Measurements from ENCODE around the gene RELL2. TPM values are rescaled to one million over a fixed set of nuclear protein-coding genes. Genes with fewer than 3 reads are reported as not detected.

RELL2 gene
- total RNA-seq, 2 experiments from 2014 or later = 28.0 to 43.1 TPM

GRCh38 chr5:141632650-141633049, 4.1 kb upstream of the RELL2 start:
- Histone ChIP-seq H3K9me2 (ENCODE audit: insufficient read depth, low read length) (no peaks in the 10 kb centered on the region), H3K4me3 (ENCODE audit: low read depth, low read length, poor library complexity, severe bottlenecking) (no peak overlapping the region), H4K20me1 (ENCODE audit: insufficient read depth, low read length) (peaks cover 5% of the 10 kb centered on the region), H3K36me3 (ENCODE audit: insufficient read depth, low read length) (peaks cover 64% of the 10 kb centered on the region), H3K79me2 (ENCODE audit: insufficient read depth, low read depth, low read length) (peaks cover 43% of the 10 kb centered on the region), H3K4me2 (ENCODE audit: low read length) (no peak overlapping the region), H3K4me1 (ENCODE audit: insufficient read depth, low read length, poor library complexity, severe bottlenecking) (peaks cover 23% of the 10 kb centered on the region), H2AFZ (ENCODE audit: low read length) (no peak overlapping the region), H3K27ac (ENCODE audit: low read depth, low read length, poor library complexity, severe bottlenecking) (no peak overlapping the region), H3K9me3 (ENCODE audit: low read length) (no peaks in the 10 kb centered on the region)
- BruUV-seq (replicated peaks) = no TSS peak
- POLR2A ChIA-PET = interaction anchor here (0.6 to 8.6 kb wide), 5 partner anchors 10 to 936 kb away, joined by 3 to 101 read pairs (median 3); partner anchors contain the start of gene DIAPH1
- CTCF ChIA-PET (ENCODE audit: unreplicated experiment) = no interaction called here
- no peak for DNase-seq (ENCODE audit: low spot score)
- TF ChIP-seq EZH2phosphoT487 (IDR thresholded peaks at IDR 0.05; ENCODE audit: borderline replicate concordance, low read depth, low read length) = no peak
- no peak for TF ChIP-seq CTCF (conservative IDR thresholded peaks at IDR 0.05; ENCODE audit: low read length)
- intact Hi-C loops (cut with micrococcal nuclease; ENCODE audit: unreplicated experiment) = no loop called here

GRCh38 chr5:141633871-141634561, 2.8 kb upstream of the RELL2 start:
- Histone ChIP-seq H3K4me1 (ENCODE audit: insufficient read depth, low read length, poor library complexity, severe bottlenecking) (peaks cover 32% of the 10 kb centered on the region), H3K36me3 (ENCODE audit: insufficient read depth, low read length) (peaks cover 58% of the 10 kb centered on the region), H4K20me1 (ENCODE audit: insufficient read depth, low read length) (peaks cover 5% of the 10 kb centered on the region), H3K4me2 (ENCODE audit: low read length) (peak overlapping the region; percentile 73), H3K9me2 (ENCODE audit: insufficient read depth, low read length) (no peaks in the 10 kb centered on the region), H3K4me3 (ENCODE audit: low read depth, low read length, poor library complexity, severe bottlenecking) (peak overlapping the region; percentile 13), H2AFZ (ENCODE audit: low read length) (no peak overlapping the region), H3K9me3 (ENCODE audit: low read length) (no peaks in the 10 kb centered on the region), H3K79me2 (ENCODE audit: insufficient read depth, low read depth, low read length) (peaks cover 50% of the 10 kb centered on the region), H3K27ac (ENCODE audit: low read depth, low read length, poor library complexity, severe bottlenecking) (no peak overlapping the region)
- TF ChIP-seq EZH2phosphoT487 (IDR thresholded peaks at IDR 0.05; ENCODE audit: borderline replicate concordance, low read depth, low read length) (no peak), CTCF (conservative IDR thresholded peaks at IDR 0.05; ENCODE audit: low read length) (no peak)
- CTCF ChIA-PET (ENCODE audit: unreplicated experiment) = interaction anchor here (1.1 kb wide), 1 partner anchor 15 kb away, joined by 6 read pairs; the partner anchor contains the start of gene DIAPH1
- peak; percentile 20 for DNase-seq (ENCODE audit: low spot score)
- POLR2A ChIA-PET = interaction anchor here (0.5 to 8.6 kb wide), 12 partner anchors 9 to 304 kb away, joined by 3 to 101 read pairs (median 4); partner anchors contain the start of genes DIAPH1, FCHSD1 and PCDHGA1
- BruUV-seq (replicated peaks) = TSS peak; percentile 47
- intact Hi-C loops (cut with micrococcal nuclease; ENCODE audit: unreplicated experiment) = no loop called here

- no peaks in the 10 kb centered on the region for H3K9me2 ChIP-seq (ENCODE audit: insufficient read depth, low read length)
- TF ChIP-seq CTCF (conservative IDR thresholded peaks at IDR 0.05; ENCODE audit: low read length) (no peak), EZH2phosphoT487 (IDR thresholded peaks at IDR 0.05; ENCODE audit: borderline replicate concordance, low read depth, low read length) (no peak)
- H3K4me3 ChIP-seq (ENCODE audit: low read depth, low read length, poor library complexity, severe bottlenecking) = peak overlapping the region; percentile 98
- no peak overlapping the region for H3K27ac ChIP-seq (ENCODE audit: low read depth, low read length, poor library complexity, severe bottlenecking)
- CTCF ChIA-PET (ENCODE audit: unreplicated experiment) = no interaction called here
- no peak for DNase-seq (ENCODE audit: low spot score)
- intact Hi-C loops (cut with micrococcal nuclease; ENCODE audit: unreplicated experiment) = loop anchor here (5.0 kb wide), 1 partner anchor 107 kb away; no protein-coding TSS in a partner anchor
- peaks cover 34% of the 10 kb centered on the region for H3K4me1 ChIP-seq (ENCODE audit: insufficient read depth, low read length, poor library complexity, severe bottlenecking)
- peaks cover 58% of the 10 kb centered on the region for H3K36me3 ChIP-seq (ENCODE audit: insufficient read depth, low read length)
- H3K9me3 ChIP-seq (ENCODE audit: low read length) = no peaks in the 10 kb centered on the region
- peaks cover 50% of the 10 kb centered on the region for H3K79me2 ChIP-seq (ENCODE audit: insufficient read depth, low read depth, low read length)
- no TSS peak for BruUV-seq (replicated peaks)
- POLR2A ChIA-PET = interaction anchor here (0.9 to 8.6 kb wide), 6 partner anchors 8 to 127 kb away, joined by 3 to 101 read pairs (median 4); partner anchors contain the start of genes DIAPH1 and FCHSD1
- peak overlapping the region; percentile 73 for H3K4me2 ChIP-seq (ENCODE audit: low read length)
- peaks cover 5% of the 10 kb centered on the region for H4K20me1 ChIP-seq (ENCODE audit: insufficient read depth, low read length)
- H2AFZ ChIP-seq (ENCODE audit: low read length) = no peak overlapping the region
These were observed 2.1 kb upstream of the RELL2 start for GRCh38 chr5:141634720-141635119.

Measured in OCI-LY7 (cell line).